Caco-2 (cell line): Measurements from ENCODE around the gene SCAMP4. TPM values are rescaled to one million over a fixed set of nuclear protein-coding genes. Genes with fewer than 3 reads are reported as not detected.

Experiments
- BruUV-seq: library from RNA; stranded (reverse); fragments of 400-500 nt; replicated peaks from 2 replicates; lab custom pipeline; 2021; lab: Mats Ljungman, UMichigan
- CTCF ChIA-PET: fragments of 300-600 bp; sonication (Branson Sonifier 250); formaldehyde crosslinking; loops from one replicate; lab custom pipeline; 2022; ENCODE audit warnings: antibody characterized with exemption; lab: Charles Lee
- POLR2A ChIA-PET: fragments of 300-600 bp; sonication (Branson Sonifier 250); formaldehyde crosslinking; loops from one replicate; lab custom pipeline; 2022; ENCODE audit warnings: antibody characterized with exemption; lab: Charles Lee
- DNase-seq, 2 experiments: peaks; one replicate each; pipeline versions ENCODE4 v3.0.0 to v3.0.0-alpha.2; 2020 to 2022
- H3K27me3 ChIP-seq: replicated peaks from 2 replicates; pipeline ENCODE4 v1.6.0; 2011; ENCODE audit warnings: low read length; ENCODE audit not compliant: control insufficient read depth, insufficient read depth
- H3K36me3 ChIP-seq: 2 replicates; pipeline ENCODE4 v1.5.1; 2011; ENCODE audit warnings: low read length; ENCODE audit not compliant: control insufficient read depth, insufficient read depth
- H3K4me1 ChIP-seq: fragments of 250-450 bp; sonication (Bioruptor Pico); 2 replicates; pipeline ENCODE4 v1.5.1; 2020; ENCODE audit warnings: mild to moderate bottlenecking
- H3K4me3 ChIP-seq: 2 replicates; pipeline ENCODE4 v1.5.1; 2011; ENCODE audit warnings: low read depth, mild to moderate bottlenecking, control low read depth, low read length
- H3K9me3 ChIP-seq: fragments of 250-450 bp; sonication (Bioruptor Pico); 2 replicates; pipeline ENCODE4 v1.5.1; 2020; ENCODE audit warnings: mild to moderate bottlenecking, moderate library complexity
- H3K27ac Mint-ChIP-seq: one replicate; pipeline ENCODE4 v1.8.0; 2022; ENCODE audit warnings: mixed read lengths; ENCODE audit not compliant: unreplicated experiment
- H3K27me3 Mint-ChIP-seq: one replicate; pipeline ENCODE4 v1.8.0; 2022; ENCODE audit warnings: mixed read lengths; ENCODE audit not compliant: insufficient read depth, unreplicated experiment
- H3K36me3 Mint-ChIP-seq: one replicate; pipeline ENCODE4 v1.8.0; 2022; ENCODE audit warnings: mild to moderate bottlenecking, mixed read lengths; ENCODE audit not compliant: insufficient read depth, unreplicated experiment
- H3K4me1 Mint-ChIP-seq: one replicate; pipeline ENCODE4 v1.8.0; 2022; ENCODE audit warnings: low read depth, mixed read lengths; ENCODE audit not compliant: unreplicated experiment
- H3K4me3 Mint-ChIP-seq: one replicate; pipeline ENCODE4 v1.8.0; 2022; ENCODE audit warnings: mild to moderate bottlenecking, moderate library complexity, mixed read lengths; ENCODE audit not compliant: unreplicated experiment
- H3K9me3 Mint-ChIP-seq: one replicate; pipeline ENCODE4 v1.8.0; 2022; ENCODE audit warnings: mixed read lengths; ENCODE audit not compliant: unreplicated experiment
- intact Hi-C: fragments of 100-400 bp; cut with micrococcal nuclease; formaldehyde crosslinking; loops from one replicate; pipeline ENCODE4 v1.10.0; 2022; ENCODE audit not compliant: unreplicated experiment
- total RNA-seq: library from RNA; stranded (reverse); gene quantifications from 2 replicates; pipeline ENCODE4 v1.2.3, GENCODE V29; 2022
- TF ChIP-seq, protein P1 (sequence below), 2 experiments: fragments of 200-600 bp in 1 of 2; IDR thresholded peaks; 1 replicate in 1 of 2; 2 replicates in 1 of 2; pipeline versions ENCODE4 v1.5.1 to v1.8.0; 2011 to 2022; ENCODE audit warnings: antibody characterized with exemption in 1 of 2, control low read depth in 1 of 2, inconsistent platforms in 1 of 2, low read depth in 1 of 2, low read length in 1 of 2, mild to moderate bottlenecking in 1 of 2, moderate library complexity in 1 of 2; ENCODE audit not compliant: insufficient read depth in 1 of 2, severe bottlenecking in 1 of 2, unreplicated experiment in 1 of 2

Gene SCAMP4
- total RNA-seq, 1 experiment from 2014 or later: 84.1 TPM

DNA sequence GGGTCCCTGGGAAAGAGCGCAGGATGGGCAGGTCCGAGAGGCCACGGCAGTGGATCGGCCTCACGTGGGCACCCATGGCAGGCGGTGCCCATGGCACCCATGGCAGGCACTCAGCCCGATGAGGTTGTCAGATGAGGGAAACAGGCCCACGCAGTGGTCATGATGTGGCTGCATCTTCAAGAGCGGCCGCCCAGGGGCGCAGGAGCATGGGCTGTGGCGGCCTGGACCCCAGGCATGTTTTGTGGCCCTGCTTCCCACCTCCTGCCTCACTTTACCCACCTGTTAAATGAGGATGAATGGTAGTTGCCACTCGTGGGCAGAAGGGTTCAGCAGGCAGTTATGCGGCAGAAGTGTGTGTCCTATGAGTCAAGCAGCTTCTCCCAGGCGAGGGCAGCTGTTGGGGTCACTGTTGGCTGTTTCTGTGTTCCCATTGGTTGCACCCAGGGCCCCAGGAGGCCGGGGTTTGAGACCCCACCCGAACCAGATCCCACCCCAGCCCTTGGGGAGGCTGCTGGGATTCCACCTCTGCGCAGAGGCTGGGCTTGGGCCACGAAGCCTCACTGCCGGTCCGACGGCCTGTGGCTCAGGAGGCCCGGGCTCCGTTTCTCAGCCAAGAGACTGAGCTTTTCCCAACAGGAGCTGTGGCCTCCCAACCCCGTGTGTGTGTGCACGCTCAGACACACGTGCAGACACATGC, 65.8 kb downstream of the SCAMP4 start:
- H3K36me3 ChIP-seq: no peaks in the 10 kb centered on the region

DNA sequence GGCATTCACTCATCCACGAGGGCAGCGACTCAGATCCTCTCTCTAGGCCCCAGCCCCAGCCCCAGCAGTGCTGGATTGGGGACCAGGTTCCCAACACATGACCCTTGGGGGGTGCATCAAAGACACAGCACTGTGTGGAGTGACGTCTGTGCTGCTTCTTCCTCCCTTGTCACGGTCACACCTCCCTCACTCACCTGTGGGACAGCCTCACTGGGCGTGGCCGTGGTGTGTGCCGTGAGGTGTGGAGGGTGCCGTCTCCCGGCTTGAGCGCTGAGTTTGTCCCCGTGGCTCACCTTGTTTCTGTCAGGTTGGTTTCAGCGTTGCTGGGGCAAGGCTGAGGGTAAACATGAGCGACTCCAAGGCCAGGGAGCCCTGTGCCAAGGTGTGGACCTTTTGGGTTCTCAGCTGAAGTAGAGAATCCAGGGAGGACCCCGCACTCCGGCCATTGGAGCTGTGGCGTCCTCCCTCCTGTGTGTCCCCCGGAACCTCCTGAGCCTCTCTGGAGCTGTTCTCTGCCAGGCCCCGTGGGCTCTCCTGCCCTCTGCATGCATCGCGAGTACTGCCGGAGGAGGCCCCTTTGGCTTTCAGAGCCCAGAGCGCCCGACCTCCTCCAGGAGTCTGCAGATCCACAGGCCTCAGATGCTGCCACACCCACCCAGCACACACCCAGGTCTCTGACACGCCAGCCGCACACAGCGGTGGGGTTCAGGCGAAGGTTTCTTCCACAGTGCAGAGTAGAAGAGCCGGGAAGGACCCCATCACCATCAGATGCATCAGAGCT, 69.4 kb downstream of the SCAMP4 start:
- Mint-ChIP-seq H3K9me3 (no peaks in the 10 kb centered on the region), H3K36me3 (peaks cover 23% of the 10 kb centered on the region), H3K4me1 (no peaks in the 10 kb centered on the region), H3K27me3 (no peaks in the 10 kb centered on the region), H3K4me3 (no peak overlapping the region), H3K27ac (no peak overlapping the region)
- ChIA-PET POLR2A (no interaction called here), CTCF (no interaction called here)
- intact Hi-C loops: no loop called here
- BruUV-seq: no TSS peak
- H3K27me3 ChIP-seq: no peaks in the 10 kb centered on the region
- TF ChIP-seq, protein P1, sequence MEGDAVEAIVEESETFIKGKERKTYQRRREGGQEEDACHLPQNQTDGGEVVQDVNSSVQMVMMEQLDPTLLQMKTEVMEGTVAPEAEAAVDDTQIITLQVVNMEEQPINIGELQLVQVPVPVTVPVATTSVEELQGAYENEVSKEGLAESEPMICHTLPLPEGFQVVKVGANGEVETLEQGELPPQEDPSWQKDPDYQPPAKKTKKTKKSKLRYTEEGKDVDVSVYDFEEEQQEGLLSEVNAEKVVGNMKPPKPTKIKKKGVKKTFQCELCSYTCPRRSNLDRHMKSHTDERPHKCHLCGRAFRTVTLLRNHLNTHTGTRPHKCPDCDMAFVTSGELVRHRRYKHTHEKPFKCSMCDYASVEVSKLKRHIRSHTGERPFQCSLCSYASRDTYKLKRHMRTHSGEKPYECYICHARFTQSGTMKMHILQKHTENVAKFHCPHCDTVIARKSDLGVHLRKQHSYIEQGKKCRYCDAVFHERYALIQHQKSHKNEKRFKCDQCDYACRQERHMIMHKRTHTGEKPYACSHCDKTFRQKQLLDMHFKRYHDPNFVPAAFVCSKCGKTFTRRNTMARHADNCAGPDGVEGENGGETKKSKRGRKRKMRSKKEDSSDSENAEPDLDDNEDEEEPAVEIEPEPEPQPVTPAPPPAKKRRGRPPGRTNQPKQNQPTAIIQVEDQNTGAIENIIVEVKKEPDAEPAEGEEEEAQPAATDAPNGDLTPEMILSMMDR (IDR thresholded peaks at IDR 0.05; ENCODE audit: insufficient read depth in 1 of 2, low read depth in 1 of 2, low read length in 1 of 2, severe bottlenecking in 1 of 2, unreplicated experiment in 1 of 2): no peak
- H3K4me3 ChIP-seq: no peak overlapping the region
- no peak for DNase-seq
- no peaks in the 10 kb centered on the region for H3K4me1 ChIP-seq
- H3K9me3 ChIP-seq: no peaks in the 10 kb centered on the region
- H3K36me3 ChIP-seq: no peaks in the 10 kb centered on the region

More for the DNA sequence above, 65.8 kb downstream of the SCAMP4 start:
- H3K9me3 Mint-ChIP-seq: no peaks in the 10 kb centered on the region
- no peaks in the 10 kb centered on the region for H3K9me3 ChIP-seq
- H3K36me3 Mint-ChIP-seq: peaks cover 23% of the 10 kb centered on the region
- H3K4me3 Mint-ChIP-seq: no peak overlapping the region
- ChIA-PET CTCF (no interaction called here), POLR2A (no interaction called here)
- intact Hi-C loops: no loop called here
- no peak for DNase-seq
- no peak overlapping the region for H3K27ac Mint-ChIP-seq
- no peaks in the 10 kb centered on the region for H3K27me3 ChIP-seq
- TF ChIP-seq, protein P1 (IDR thresholded peaks at IDR 0.05; ENCODE audit: insufficient read depth in 1 of 2, low read depth in 1 of 2, low read length in 1 of 2, severe bottlenecking in 1 of 2, unreplicated experiment in 1 of 2): no peak
- no TSS peak for BruUV-seq
- no peaks in the 10 kb centered on the region for H3K27me3 Mint-ChIP-seq
- no peaks in the 10 kb centered on the region for H3K4me1 ChIP-seq
- H3K4me1 Mint-ChIP-seq: no peaks in the 10 kb centered on the region
- no peak overlapping the region for H3K4me3 ChIP-seq

DNA sequence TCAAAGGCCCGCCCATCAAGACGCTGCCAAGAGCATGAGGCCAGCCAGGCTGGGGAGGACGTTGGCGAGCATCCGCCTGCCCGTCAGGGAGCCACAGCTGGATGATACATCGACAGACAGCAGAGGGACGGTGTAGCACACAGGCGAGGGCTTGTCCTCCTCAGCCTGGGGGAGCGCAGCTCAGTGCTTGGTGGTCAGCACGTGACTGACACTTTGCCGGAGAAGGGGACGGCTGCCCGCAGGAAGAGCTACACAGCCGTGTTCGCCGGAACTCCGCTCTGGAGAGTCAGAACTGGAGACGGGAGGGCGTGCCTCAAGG, 69.9 kb downstream of the SCAMP4 start:
- no TSS peak for BruUV-seq
- Mint-ChIP-seq H3K27ac (no peak overlapping the region), H3K9me3 (no peaks in the 10 kb centered on the region), H3K27me3 (no peaks in the 10 kb centered on the region), H3K36me3 (peaks cover 25% of the 10 kb centered on the region), H3K4me1 (no peaks in the 10 kb centered on the region), H3K4me3 (no peak overlapping the region)
- ChIA-PET CTCF (no interaction called here), POLR2A (no interaction called here)
- intact Hi-C loops: no loop called here
- no peaks in the 10 kb centered on the region for H3K4me1 ChIP-seq
- no peak for DNase-seq
- H3K9me3 ChIP-seq: no peaks in the 10 kb centered on the region
- H3K36me3 ChIP-seq: no peaks in the 10 kb centered on the region
- no peak overlapping the region for H3K4me3 ChIP-seq
- TF ChIP-seq, protein P1 (IDR thresholded peaks at IDR 0.05; ENCODE audit: insufficient read depth in 1 of 2, low read depth in 1 of 2, low read length in 1 of 2, severe bottlenecking in 1 of 2, unreplicated experiment in 1 of 2): no peak
- H3K27me3 ChIP-seq: no peaks in the 10 kb centered on the region

Other genes with a start within 250 kb of the SCAMP4 start
- gene ONECUT3, start 151.9 kb upstream of the SCAMP4 start, total RNA-seq: not detected in 2 replicates
- 0.28 and 0.45 TPM in 2 replicates for gene ATP8B3, start 93.1 kb upstream of the SCAMP4 start, total RNA-seq
- gene REXO1, start 56.9 kb upstream of the SCAMP4 start, total RNA-seq: 43.0 and 46.6 TPM in 2 replicates
- gene KLF16, start 41.8 kb upstream of the SCAMP4 start, total RNA-seq: 26.5 and 26.8 TPM in 2 replicates
- gene ABHD17A, start 19.9 kb upstream of the SCAMP4 start, total RNA-seq: 47.7 and 51.8 TPM in 2 replicates
- gene ADAT3, start within 50 bp of the SCAMP4 start, total RNA-seq: 12.6 and 14.0 TPM in 2 replicates
- gene CSNK1G2, start 35.8 kb downstream of the SCAMP4 start, total RNA-seq: 44.4 and 49.6 TPM in 2 replicates
- gene BTBD2, start 110.3 kb downstream of the SCAMP4 start, total RNA-seq: 47.0 and 52.2 TPM in 2 replicates
- gene MKNK2, start 145.8 kb downstream of the SCAMP4 start, total RNA-seq: 136 and 162 TPM in 2 replicates
- gene MOB3A, start 190.9 kb downstream of the SCAMP4 start, total RNA-seq: 10.8 and 11.7 TPM in 2 replicates
- gene IZUMO4, start 191.5 kb downstream of the SCAMP4 start, total RNA-seq: 1.1 and 1.6 TPM in 2 replicates
- gene AP3D1, start 246.2 kb downstream of the SCAMP4 start, total RNA-seq: 150 and 151 TPM in 2 replicates